GM12878 (cell line): Measurements from ENCODE around the gene CFAP74. TPM values are rescaled to one million over a fixed set of nuclear protein-coding genes. Genes with fewer than 3 reads are reported as not detected.

Source experiments
- ATAC-seq: fragments of 200-7000 bp; cut with Tn5 transposase; 3 replicates; pipeline ENCODE4 v1.9.1; 2020; ENCODE audit warnings: mild to moderate bottlenecking, moderate library complexity
- BruUV-seq: library from RNA; stranded (reverse); fragments of 400-500 nt; replicated peaks from 2 replicates; lab custom pipeline; 2021; lab: Mats Ljungman, UMichigan
- CTCF ChIA-PET: fragments of 300-600 bp; sonication (Branson Sonifier 250); formaldehyde crosslinking; extraction: SDS; loops from one replicate; lab custom pipeline; 2021; ENCODE audit warnings: inconsistent platforms; lab: Yijun Ruan, JAX
- POLR2A ChIA-PET: fragments of 350-600 bp; formaldehyde crosslinking; extraction: SDS; loops from one replicate; lab custom pipeline; 2021; ENCODE audit warnings: inconsistent platforms; lab: Charles Lee
- RAD21 ChIA-PET: fragments of 300-600 bp; sonication (Branson Sonifier 250); formaldehyde crosslinking; loops from one replicate; lab custom pipeline; 2023; ENCODE audit warnings: antibody characterized with exemption; ENCODE audit not compliant: unreplicated experiment; lab: Charles Lee
- SMC1A ChIA-PET: fragments of 300-600 bp; sonication (Branson Sonifier 250); formaldehyde crosslinking; loops from one replicate; lab custom pipeline; 2023; ENCODE audit not compliant: unreplicated experiment, uncharacterized antibody; lab: Charles Lee
- DNase-seq: peaks from one replicate; pipeline ENCODE4 v3.0.0-alpha.2; 2011; ENCODE audit warnings: low read depth, low spot score
- FAIRE-seq: peaks from 3 replicates; lab custom pipeline; 2011; peaks lifted over from hg19 to GRCh38; lab: Jason Lieb, UNC
- H2AFZ ChIP-seq: 2 replicates; pipeline ENCODE4 v1.6.0; 2011; ENCODE audit warnings: low read depth, low read length, control low read depth; ENCODE audit not compliant: control insufficient read depth
- H3K27ac ChIP-seq: 2 replicates; pipeline ENCODE4 v1.5.1; 2011; ENCODE audit warnings: control low read depth; ENCODE audit not compliant: control insufficient read depth, insufficient read depth
- H3K27me3 ChIP-seq, 2 experiments: replicated peaks in 1 of 2; 2 replicates each; pipeline versions ENCODE4 v1.6.0 to v1.6.1; 2011; ENCODE audit warnings: low read length in 1 of 2; ENCODE audit not compliant: control insufficient read depth in 2 of 2, insufficient read depth in 2 of 2
- H3K36me3 ChIP-seq, 2 experiments: 2 replicates each; pipeline ENCODE4 v1.5.1; 2011; ENCODE audit warnings: low read length in 1 of 2; ENCODE audit not compliant: control insufficient read depth in 2 of 2, insufficient read depth in 2 of 2
- H3K4me1 ChIP-seq: 2 replicates; pipeline ENCODE4 v1.6.1; 2011; ENCODE audit warnings: mild to moderate bottlenecking, low read length, moderate library complexity, mixed read lengths; ENCODE audit not compliant: control insufficient read depth, insufficient read depth
- H3K4me2 ChIP-seq: 2 replicates; pipeline ENCODE4 v1.6.0; 2011; ENCODE audit warnings: control low read depth; ENCODE audit not compliant: control insufficient read depth, insufficient read depth
- H3K4me3 ChIP-seq: fragments of 200-600 bp; sonication (generic); 2 replicates; pipeline ENCODE4 v1.5.1; 2016
- H3K79me2 ChIP-seq: 2 replicates; pipeline ENCODE4 v1.6.0; 2011; ENCODE audit warnings: low read length; ENCODE audit not compliant: control insufficient read depth, insufficient read depth
- H3K9ac ChIP-seq: 2 replicates; pipeline ENCODE4 v1.8.0; 2011; ENCODE audit warnings: low read length, control low read depth, mixed read lengths; ENCODE audit not compliant: control insufficient read depth, insufficient read depth
- H3K9me3 ChIP-seq: replicated peaks from 3 replicates; pipeline ENCODE4 v1.5.1; 2011; ENCODE audit warnings: mild to moderate bottlenecking, low read length; ENCODE audit not compliant: control insufficient read depth, insufficient read depth
- H4K20me1 ChIP-seq: 2 replicates; pipeline ENCODE4 v1.6.0; 2011; ENCODE audit not compliant: control insufficient read depth, insufficient read depth
- BHLHE40 ChIP-seq, 2 experiments: fragments of 450-650 bp in 1 of 2; IDR thresholded peaks; 2 replicates each; pipeline ENCODE4 v1.6.1; 2011 to 2017; ENCODE audit warnings: low read depth in 2 of 2, borderline replicate concordance in 1 of 2, improper control_type of control experiment in 1 of 2, low read length in 1 of 2, mild to moderate bottlenecking in 1 of 2
- DPF2 ChIP-seq: fragments of 450-650 bp; IDR thresholded peaks from 2 replicates; pipeline ENCODE4 v1.6.1; 2017; ENCODE audit warnings: mild to moderate bottlenecking
- EP300 ChIP-seq, 2 experiments: fragments of 150-350 bp in 1 of 2; IDR thresholded peaks; 2 replicates each; pipeline ENCODE4 v1.6.1; 2011 to 2012; ENCODE audit warnings: low read depth in 2 of 2, low read length in 2 of 2, borderline replicate concordance in 1 of 2, improper control_type of control experiment in 1 of 2, inconsistent platforms in 1 of 2; ENCODE audit not compliant: control insufficient read depth in 1 of 2
- FOXK2 ChIP-seq: fragments of 450-650 bp; IDR thresholded peaks from 2 replicates; pipeline ENCODE4 v1.6.1; 2017; ENCODE audit warnings: mild to moderate bottlenecking, moderate library complexity
- HCFC1 ChIP-seq: fragments of 150-350 bp; IDR thresholded peaks from 2 replicates; pipeline ENCODE4 v1.6.1; 2014; ENCODE audit warnings: low read length
- HDAC6 ChIP-seq: fragments of 200-600 bp; sonication (generic); IDR thresholded peaks from one replicate; pipeline ENCODE4 v1.8.0; 2017; ENCODE audit warnings: antibody characterized with exemption; ENCODE audit not compliant: unreplicated experiment
- IKZF2 ChIP-seq, 2 experiments: fragments of 450-650 bp; IDR thresholded peaks; 2 replicates each; pipeline ENCODE4 v1.6.1; 2017; ENCODE audit warnings: mild to moderate bottlenecking in 2 of 2, moderate library complexity in 2 of 2
- MEF2A ChIP-seq: IDR thresholded peaks from 2 replicates; pipeline ENCODE4 v1.6.1; 2011; ENCODE audit warnings: low read depth, mild to moderate bottlenecking, low read length, moderate library complexity; ENCODE audit not compliant: insufficient read depth
- MYB ChIP-seq: fragments of 150-350 bp; IDR thresholded peaks from 2 replicates; pipeline ENCODE4 v1.6.1; 2014; ENCODE audit warnings: mild to moderate bottlenecking, low read depth, low read length, borderline replicate concordance
- NFXL1 ChIP-seq: fragments of 450-650 bp; IDR thresholded peaks from 2 replicates; pipeline ENCODE4 v1.6.1; 2017; ENCODE audit warnings: antibody characterized with exemption, mild to moderate bottlenecking, borderline replicate concordance
- NRF1 ChIP-seq: conservative IDR thresholded peaks from 2 replicates; pipeline ENCODE4 v1.6.1; 2011; ENCODE audit warnings: mild to moderate bottlenecking, low read depth, low read length, improper control_type of control experiment
- RBBP5 ChIP-seq: fragments of 200-600 bp; sonication (generic); conservative IDR thresholded peaks from 2 replicates; pipeline ENCODE4 v1.6.1; 2016
- SIX5 ChIP-seq: IDR thresholded peaks from 2 replicates; pipeline ENCODE4 v1.6.1; 2011; ENCODE audit warnings: mild to moderate bottlenecking, low read depth, low read length, moderate library complexity; ENCODE audit not compliant: severe bottlenecking
- WRNIP1 ChIP-seq: IDR thresholded peaks from 2 replicates; pipeline ENCODE4 v1.6.1; 2011; ENCODE audit warnings: low read depth, low read length, improper control_type of control experiment, borderline replicate concordance
- ZNF207 ChIP-seq: fragments of 450-650 bp; IDR thresholded peaks from 2 replicates; pipeline ENCODE4 v1.6.1; 2014; ENCODE audit warnings: antibody characterized with exemption, mild to moderate bottlenecking, borderline replicate concordance
- ZNF217 ChIP-seq: fragments of 450-650 bp; IDR thresholded peaks from 2 replicates; pipeline ENCODE4 v1.6.1; 2017; ENCODE audit warnings: antibody characterized with exemption, mild to moderate bottlenecking
- ZNF274 ChIP-seq: IDR thresholded peaks from one replicate; pipeline ENCODE4 v1.8.0; 2011; ENCODE audit not compliant: insufficient read length, insufficient read depth
- ZNF622 ChIP-seq: fragments of 450-650 bp; IDR thresholded peaks from 2 replicates; pipeline ENCODE4 v1.6.1; 2017; ENCODE audit warnings: mild to moderate bottlenecking, inconsistent platforms
- ZSCAN29 ChIP-seq: fragments of 450-650 bp; IDR thresholded peaks from 2 replicates; pipeline ENCODE4 v1.6.1; 2017; ENCODE audit warnings: mild to moderate bottlenecking, moderate library complexity
- whole genome bisulfite sequencing: methylation state at CpG from one replicate; pipeline ENCODE4 v1.1.6; 2016; ENCODE audit warnings: low lambda C conversion rate; ENCODE audit not compliant: insufficient replicate concordance, insufficient coverage; ENCODE audit errors: missing lambda C conversion rate; 5-methylcytosine and 5-hydroxymethylcytosine counted together
- in situ Hi-C: fragments of 300-500 bp; cut with MboI; formaldehyde crosslinking; loops from 9 replicates; pipeline ENCODE4 v1.14.3; 2018; ENCODE audit warnings: mixed read lengths
- intact Hi-C: fragments of 100-400 bp; cut with micrococcal nuclease; formaldehyde crosslinking; loops from one replicate; pipeline ENCODE4 v1.14.2; 2022; ENCODE audit not compliant: unreplicated experiment
- polyA plus RNA-seq, 11 experiments: library from polyadenylated mRNA; depleted of rRNA in 4 of 11; unstranded in 6 of 11; stranded (reverse) in 5 of 11; fragments of >200 nt; fragmentation: Nextera tagmentation in 4 of 11; fragmentation: Illumina TruSeq in 1 of 11; extraction: Ambion mirVana in 4 of 11; extraction: Trizol in 1 of 11; gene quantifications; 1 replicate in 1 of 11; 2 replicates in 10 of 11; pipeline versions ENCODE4 v1.2.1 to v1.2.3, GENCODE V29; 2011 to 2016; ENCODE audit warnings: inconsistent platforms in 2 of 11, missing spikeins in 2 of 11, low read depth in 1 of 11
- total RNA-seq, 4 experiments: library from RNA; depleted of rRNA in 3 of 4; stranded (reverse); fragments of >200 nt in 3 of 4; fragmentation: Illumina TruSeq in 1 of 4; extraction: Trizol in 1 of 4; gene quantifications; 2 replicates each; pipeline versions ENCODE4 v1.2.1 to v1.2.3, GENCODE V29; 2013 to 2021
- TF ChIP-seq, protein P1 (sequence below): IDR thresholded peaks from 2 replicates; pipeline ENCODE4 v1.6.1; 2011; ENCODE audit warnings: low read depth, low read length, improper control_type of control experiment, borderline replicate concordance
- TF ChIP-seq, protein P2 (sequence below): fragments of 450-650 bp; IDR thresholded peaks from 2 replicates; pipeline ENCODE4 v1.6.1; 2017; ENCODE audit warnings: borderline replicate concordance

Gene CFAP74
- total and polyA plus RNA-seq, 10 of the 15 experiments (the other 5 are each of a cell fraction or from before 2014, with no cell fraction given), result 0.01 TPM; not detected in 9

DNA sequence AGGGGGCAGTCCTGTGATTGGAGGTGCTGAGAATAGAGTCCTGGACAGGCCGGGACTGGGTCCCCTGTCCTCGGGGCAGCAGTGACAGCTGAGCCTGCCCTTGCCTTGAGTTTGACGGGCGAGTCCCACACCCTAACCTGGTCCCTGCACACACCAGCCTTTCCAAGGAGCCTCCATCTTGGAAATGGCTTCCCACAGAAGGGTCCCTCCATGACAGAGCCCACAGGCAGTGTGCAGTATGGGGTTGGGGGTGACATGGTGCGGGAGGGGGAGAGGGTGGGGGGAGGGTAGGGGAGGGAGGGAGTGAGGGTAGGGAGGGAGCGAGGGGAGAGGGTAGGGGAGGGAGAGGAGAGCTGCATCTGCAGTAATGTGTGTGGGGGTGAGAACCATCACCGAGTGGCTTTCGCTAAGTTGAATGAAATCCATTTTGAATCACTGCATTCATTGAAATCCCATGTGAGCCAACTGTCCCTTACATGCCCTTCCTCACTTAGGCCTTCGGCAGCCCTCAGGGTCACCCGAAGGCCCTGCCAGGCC is 74.4 kb downstream of the CFAP74 start (continued):
- TF ChIP-seq, protein P1, sequence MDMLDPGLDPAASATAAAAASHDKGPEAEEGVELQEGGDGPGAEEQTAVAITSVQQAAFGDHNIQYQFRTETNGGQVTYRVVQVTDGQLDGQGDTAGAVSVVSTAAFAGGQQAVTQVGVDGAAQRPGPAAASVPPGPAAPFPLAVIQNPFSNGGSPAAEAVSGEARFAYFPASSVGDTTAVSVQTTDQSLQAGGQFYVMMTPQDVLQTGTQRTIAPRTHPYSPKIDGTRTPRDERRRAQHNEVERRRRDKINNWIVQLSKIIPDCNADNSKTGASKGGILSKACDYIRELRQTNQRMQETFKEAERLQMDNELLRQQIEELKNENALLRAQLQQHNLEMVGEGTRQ, result no peak
- TF ChIP-seq MEF2A, result no peak
- no peak for TF ChIP-seq BHLHE40 (IDR thresholded peaks at IDR 0.05; ENCODE audit: borderline replicate concordance in 1 of 2, low read depth in 2 of 2, low read length in 1 of 2)
- no peak for TF ChIP-seq DPF2

DNA sequence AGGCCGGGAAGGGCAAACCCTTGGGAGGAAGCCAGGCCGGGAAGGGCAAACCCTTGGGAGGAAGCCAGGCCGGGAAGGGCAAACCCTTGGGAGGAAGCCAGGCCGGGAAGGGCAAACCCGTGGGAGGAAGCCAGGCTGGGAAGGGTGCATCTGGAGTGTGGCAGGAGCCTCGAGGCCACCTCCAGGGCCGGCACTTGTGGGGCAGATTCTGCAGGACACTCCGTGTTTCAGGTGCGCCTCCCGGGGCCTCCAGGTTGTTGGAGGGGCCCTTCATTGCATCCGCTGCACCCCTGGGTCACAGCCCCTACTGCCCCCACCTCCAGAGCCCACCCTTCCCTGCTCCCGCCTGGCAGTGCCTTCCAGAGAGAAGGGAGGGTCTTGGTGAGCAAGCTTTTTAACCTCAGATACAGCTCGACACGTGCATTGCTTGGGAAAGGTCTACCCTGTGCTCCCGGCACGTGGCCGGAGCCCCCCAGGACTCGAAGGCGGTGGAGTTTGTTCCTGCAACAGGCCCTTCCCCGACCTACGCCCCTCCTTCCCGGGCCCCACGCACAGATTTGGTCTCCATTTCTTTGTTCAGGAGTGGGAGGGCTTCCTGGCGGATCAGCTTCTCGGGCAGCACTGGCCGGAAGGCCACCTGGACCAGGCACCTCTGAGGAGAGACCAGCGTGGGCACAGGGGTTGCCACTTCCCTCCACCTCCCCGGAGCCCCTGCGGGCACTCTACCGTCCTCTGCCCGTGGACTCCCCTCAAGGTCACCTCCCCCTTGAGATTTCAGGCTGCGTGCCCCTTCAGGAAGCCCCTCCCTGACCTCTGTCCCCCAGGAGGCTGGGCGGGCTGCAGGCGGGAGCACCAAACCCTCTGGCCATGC is 75.1 kb downstream of the CFAP74 start:
- WGBS, result 48% methylated on average over 32 of the region's 34 CpGs
- no peak for FAIRE-seq
- H2AFZ ChIP-seq, result no peak overlapping the region
- H4K20me1 ChIP-seq, result no peaks in the 10 kb centered on the region
- intact Hi-C loops (no loop called here), in situ Hi-C loops (no loop called here)
- no peak overlapping the region for H3K4me3 ChIP-seq
- H3K4me2 ChIP-seq, result no peak overlapping the region
- RAD21 ChIA-PET, result no interaction called here
- no peak for DNase-seq
- POLR2A ChIA-PET, result no interaction called here
- H3K27ac ChIP-seq, result no peak overlapping the region
- H3K4me1 ChIP-seq, result no peaks in the 10 kb centered on the region
- no peaks in the 10 kb centered on the region for H3K79me2 ChIP-seq
- ATAC-seq, result no peak
- CTCF ChIA-PET, result no interaction called here
- H3K27me3 ChIP-seq, result no peaks in the 10 kb centered on the region
- no TSS peak for BruUV-seq
- SMC1A ChIA-PET, result no interaction called here
- no peaks in the 10 kb centered on the region; the same call in 2 of the 3 replicates for H3K9me3 ChIP-seq
- H3K36me3 ChIP-seq, result no peaks in the 10 kb centered on the region
- H3K9ac ChIP-seq, result no peak overlapping the region
- TF ChIP-seq EP300 (IDR thresholded peaks at IDR 0.05; ENCODE audit: borderline replicate concordance in 1 of 2, control insufficient read depth in 1 of 2, low read depth in 2 of 2, low read length in 2 of 2) (no peak), MYB (no peak), ZNF274 (no peak), ZSCAN29 (no peak), ZNF217 (no peak), IKZF2 (IDR thresholded peaks at IDR 0.05) (no peak), FOXK2 (no peak), RBBP5 (no peak), NRF1 (no peak), SIX5 (no peak), ZNF622 (no peak), NFXL1 (no peak), ZNF207 (no peak), WRNIP1 (no peak), HCFC1 (no peak), HDAC6 (no peak)
- TF ChIP-seq, protein P2, sequence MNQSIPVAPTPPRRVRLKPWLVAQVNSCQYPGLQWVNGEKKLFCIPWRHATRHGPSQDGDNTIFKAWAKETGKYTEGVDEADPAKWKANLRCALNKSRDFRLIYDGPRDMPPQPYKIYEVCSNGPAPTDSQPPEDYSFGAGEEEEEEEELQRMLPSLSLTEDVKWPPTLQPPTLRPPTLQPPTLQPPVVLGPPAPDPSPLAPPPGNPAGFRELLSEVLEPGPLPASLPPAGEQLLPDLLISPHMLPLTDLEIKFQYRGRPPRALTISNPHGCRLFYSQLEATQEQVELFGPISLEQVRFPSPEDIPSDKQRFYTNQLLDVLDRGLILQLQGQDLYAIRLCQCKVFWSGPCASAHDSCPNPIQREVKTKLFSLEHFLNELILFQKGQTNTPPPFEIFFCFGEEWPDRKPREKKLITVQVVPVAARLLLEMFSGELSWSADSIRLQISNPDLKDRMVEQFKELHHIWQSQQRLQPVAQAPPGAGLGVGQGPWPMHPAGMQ, result no peak
